Fibroblast of mammary gland (primary cell): ENCODE measurements around the gene ADGRL2.

Source experiments
- DNase-seq: peaks from one replicate; pipeline ENCODE4 v3.0.0-alpha.2; 2010; ENCODE audit warnings: low read depth
- H3K4me3 ChIP-seq: 2 replicates; pipeline ENCODE4 v1.5.1; 2011; ENCODE audit warnings: low read depth, mild to moderate bottlenecking, low read length, moderate library complexity; ENCODE audit not compliant: control insufficient read depth
- TF ChIP-seq, protein P1 (sequence below): conservative IDR thresholded peaks from 2 replicates; pipeline ENCODE4 v1.5.1; 2011; ENCODE audit warnings: low read depth, low read length, inconsistent platforms; ENCODE audit not compliant: control insufficient read depth, insufficient read depth

ADGRL2 gene

GRCh38 chr1:81887421-81888144 lies 86.8 kb downstream of the ADGRL2 start:
- H3K4me3 ChIP-seq: no peak overlapping the region
- TF ChIP-seq, protein P1, sequence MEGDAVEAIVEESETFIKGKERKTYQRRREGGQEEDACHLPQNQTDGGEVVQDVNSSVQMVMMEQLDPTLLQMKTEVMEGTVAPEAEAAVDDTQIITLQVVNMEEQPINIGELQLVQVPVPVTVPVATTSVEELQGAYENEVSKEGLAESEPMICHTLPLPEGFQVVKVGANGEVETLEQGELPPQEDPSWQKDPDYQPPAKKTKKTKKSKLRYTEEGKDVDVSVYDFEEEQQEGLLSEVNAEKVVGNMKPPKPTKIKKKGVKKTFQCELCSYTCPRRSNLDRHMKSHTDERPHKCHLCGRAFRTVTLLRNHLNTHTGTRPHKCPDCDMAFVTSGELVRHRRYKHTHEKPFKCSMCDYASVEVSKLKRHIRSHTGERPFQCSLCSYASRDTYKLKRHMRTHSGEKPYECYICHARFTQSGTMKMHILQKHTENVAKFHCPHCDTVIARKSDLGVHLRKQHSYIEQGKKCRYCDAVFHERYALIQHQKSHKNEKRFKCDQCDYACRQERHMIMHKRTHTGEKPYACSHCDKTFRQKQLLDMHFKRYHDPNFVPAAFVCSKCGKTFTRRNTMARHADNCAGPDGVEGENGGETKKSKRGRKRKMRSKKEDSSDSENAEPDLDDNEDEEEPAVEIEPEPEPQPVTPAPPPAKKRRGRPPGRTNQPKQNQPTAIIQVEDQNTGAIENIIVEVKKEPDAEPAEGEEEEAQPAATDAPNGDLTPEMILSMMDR: no peak
- DNase-seq: no peak

- TF ChIP-seq, protein P1: no peak
- no peak overlapping the region for H3K4me3 ChIP-seq
- DNase-seq: no peak
Measured at GRCh38 chr1:81889166-81889565, 88.4 kb downstream of the ADGRL2 start.

- TF ChIP-seq, protein P1: no peak
- peak; percentile 56 for DNase-seq
- H3K4me3 ChIP-seq: no peak overlapping the region
Measured at GRCh38 chr1:81894867-81895266, 94.1 kb downstream of the ADGRL2 start.

DNA sequence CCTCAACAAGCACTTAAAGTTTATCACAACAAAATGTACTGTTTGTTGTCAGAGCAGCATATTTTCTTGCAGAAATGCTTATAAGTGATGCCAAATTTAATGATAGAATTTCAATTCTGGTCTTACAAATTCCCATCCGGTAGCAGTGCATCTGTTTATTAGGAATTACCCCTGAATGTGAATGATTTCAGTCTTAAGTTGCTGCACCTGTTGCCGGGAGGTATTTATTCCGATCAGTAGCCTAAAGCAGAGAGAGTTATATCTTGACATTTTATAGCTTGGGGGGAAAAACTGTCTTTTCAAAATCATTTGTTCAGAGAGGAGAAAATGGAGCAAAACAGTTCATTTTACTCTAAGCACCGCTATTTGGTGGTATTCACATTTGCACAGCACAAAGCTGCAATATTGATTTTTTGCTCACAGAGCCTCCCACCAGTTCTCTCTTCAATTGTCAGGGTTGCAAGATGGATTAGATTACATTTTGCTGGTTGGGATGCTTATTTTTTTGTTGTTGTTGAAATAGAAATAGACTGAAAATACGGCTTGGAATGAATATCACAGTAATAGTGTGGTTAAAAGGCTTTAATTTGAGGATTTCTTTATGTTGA lies 98.6 kb downstream of the ADGRL2 start:
- TF ChIP-seq, protein P1: no peak
- H3K4me3 ChIP-seq: no peak overlapping the region
- no peak for DNase-seq

DNA sequence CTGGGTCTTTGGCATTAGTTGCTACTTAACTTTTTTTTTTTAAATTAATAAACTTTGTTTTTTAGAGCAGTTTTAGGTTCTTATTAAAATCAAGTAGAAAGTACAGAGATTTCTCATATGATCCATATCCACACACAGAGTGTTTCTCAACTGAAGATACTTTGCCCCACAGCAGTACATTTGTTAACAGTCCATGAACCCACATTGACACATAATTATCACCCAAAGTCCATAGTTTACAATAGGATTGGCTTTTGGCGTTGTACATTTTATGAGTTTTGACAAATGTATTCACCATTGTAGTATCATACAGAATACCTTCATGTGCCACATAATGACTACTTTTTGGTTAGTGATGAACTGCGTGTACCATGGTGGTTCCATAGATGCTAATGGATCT lies 106.8 kb downstream of the ADGRL2 start:
- no peak overlapping the region for H3K4me3 ChIP-seq
- TF ChIP-seq, protein P1: no peak
- DNase-seq: no peak

DNA sequence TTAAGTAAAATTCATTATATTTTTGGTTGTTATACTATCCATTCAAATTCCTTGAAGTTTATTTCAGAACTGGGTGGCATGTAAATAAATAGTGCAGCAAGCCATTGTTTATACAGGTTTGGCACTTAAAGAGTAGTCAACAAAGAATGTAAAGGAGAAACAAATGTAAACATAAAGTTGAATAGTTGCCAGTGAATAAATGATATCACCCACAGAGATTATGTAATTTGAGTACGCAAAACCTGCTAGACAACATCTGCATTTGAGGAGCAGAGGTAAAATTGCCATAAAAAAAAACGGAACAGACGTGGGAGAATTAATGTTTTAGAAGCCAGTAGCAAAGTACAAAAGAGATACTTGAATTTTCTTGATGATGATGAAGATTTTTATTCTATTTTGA lies 111.6 kb downstream of the ADGRL2 start:
- no peak for DNase-seq
- no peak overlapping the region for H3K4me3 ChIP-seq
- TF ChIP-seq, protein P1: no peak

DNA sequence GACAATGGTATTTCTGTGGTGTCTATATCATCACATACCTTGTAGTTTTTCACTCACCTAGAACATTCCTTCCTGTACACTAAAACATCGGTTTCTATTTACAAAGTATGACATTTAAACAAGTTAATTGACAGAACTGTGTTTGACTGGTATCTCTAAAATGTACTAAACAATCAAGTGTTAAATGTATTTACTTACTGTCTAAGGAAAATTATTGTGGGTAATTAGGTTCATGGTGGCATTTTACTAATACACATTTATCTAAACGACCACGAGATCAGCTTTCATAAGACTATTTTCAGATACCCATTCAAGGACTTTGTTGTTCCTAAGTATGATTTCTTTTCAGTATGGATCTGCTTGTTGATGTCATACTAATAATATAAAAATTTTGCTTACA lies 115.2 kb downstream of the ADGRL2 start:
- no peak overlapping the region for H3K4me3 ChIP-seq
- no peak for DNase-seq
- TF ChIP-seq, protein P1: no peak
